NCI-H748 treated with DMSO at 0.1 percent for 48 hours (cell line): ENCODE data around the gene BRMS1L.
A peak's percentile ranks its signal among the peaks of the same experiment; 100 is the strongest.
"Not testable (repeated sequence)": the region's sequence is repeated elsewhere in the genome, so short reads cannot be mapped to it uniquely, and the experiment has no call there.

ENCODE experiments used
- DNase-seq: peaks from one replicate; lab custom pipeline; 2025; lab: John Stamatoyannopoulos, UW

Gene BRMS1L

GRCh38 chr14:35821564-35822411, 4.3 kb upstream of the BRMS1L start:
- peak; percentile 33 for DNase-seq

GRCh38 chr14:35822501-35822900, 3.6 kb upstream of the BRMS1L start:
- no peak for DNase-seq

DNA sequence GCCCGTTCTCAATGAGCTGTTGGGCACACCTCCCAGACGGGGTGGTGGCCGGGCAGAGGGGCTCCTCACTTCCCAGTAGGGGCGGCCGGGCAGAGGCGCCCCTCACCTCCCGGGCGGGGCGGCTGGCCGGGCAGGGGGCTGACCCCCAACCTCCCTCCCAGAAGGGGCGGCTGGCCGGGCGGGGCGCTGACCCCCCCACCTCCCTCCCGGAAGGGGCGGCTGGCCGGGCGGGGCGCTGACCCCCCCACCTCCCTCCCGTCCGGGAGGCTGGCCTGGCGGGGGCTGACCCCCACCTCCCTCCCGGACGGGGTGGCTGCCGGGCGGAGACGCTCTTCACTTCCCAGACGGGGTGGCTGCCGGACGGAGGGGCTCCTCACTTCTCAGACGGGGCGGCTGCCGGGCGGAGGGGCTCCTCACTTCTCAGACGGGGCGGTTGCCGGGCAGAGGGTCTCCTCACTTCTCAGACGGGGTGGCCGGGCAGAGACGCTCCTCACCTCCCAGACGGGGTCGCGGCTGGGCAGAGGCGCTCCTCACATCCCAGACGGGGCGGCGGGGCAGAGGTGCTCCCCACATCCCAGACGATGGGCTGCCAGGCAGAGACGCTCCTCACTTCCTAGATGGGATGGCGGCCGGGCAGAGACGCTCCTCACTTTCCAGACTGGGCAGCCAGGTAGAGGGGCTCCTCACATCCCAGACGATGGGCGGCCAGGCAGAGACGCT, 1.5 kb upstream of the BRMS1L start:
- DNase-seq = not testable (repeated sequence)

- DNase-seq = no peak
These were observed 245 bp upstream of the BRMS1L start for GRCh38 chr14:35825968-35826217.

DNA sequence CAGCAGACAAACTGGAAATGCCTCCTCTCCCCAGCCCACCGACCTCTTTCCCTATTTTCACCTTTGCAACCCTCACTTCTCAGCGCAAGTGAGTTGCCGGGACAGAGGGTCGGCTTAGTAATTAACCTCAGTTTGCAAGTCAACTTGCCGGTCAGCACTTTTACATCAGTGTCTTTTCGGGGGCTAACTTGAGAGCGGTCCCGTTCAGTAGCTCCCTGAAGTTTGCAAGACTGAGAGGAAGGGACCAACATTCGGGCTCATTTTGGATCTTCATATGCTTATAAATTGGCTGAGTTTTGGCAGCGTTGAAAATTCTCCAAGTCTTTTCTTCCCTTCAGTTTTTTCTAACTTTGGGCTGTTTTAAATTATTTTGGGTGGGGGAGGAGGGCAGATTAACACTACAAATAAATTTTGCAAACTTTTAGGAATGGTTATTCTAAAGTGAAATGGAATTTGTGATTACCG, 846 bp downstream of the BRMS1L start:
- no peak for DNase-seq

DNA sequence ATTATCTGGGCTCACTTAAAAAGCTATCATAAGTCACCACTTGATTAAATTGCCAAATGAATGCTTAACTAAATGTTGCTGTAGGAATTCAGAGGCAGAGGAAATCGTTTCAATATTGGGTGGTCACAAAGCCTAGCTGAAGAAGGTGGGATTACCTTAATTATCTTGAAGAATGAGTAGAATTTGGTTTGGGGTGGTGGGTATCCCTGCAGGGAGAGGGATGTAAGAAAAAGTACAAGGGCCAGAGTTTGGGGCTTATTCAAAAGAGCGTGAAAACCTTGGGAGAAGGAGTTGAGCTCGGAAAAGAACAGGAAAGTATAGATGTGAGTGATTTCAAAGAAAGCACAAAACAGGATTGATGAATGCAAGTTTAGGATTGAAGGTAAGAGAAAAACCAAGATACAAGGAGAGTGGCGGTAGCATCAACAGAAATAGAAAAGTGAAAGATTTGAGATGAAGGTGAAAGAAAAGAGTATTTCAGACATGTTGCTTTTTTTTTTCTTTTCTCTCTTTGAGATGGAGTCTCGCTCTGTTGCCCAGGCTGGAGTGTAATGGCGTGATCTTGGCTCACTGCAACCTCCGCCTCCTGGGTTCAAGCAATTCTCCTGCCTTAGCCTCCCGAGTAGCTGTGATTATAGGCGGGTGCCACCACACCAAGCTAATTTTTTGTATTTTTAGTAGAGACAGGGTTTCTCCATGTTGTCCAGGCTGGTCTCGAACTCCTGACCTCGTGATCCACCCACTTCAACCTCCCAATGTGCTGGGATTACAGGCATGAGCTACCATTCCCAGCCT, 1.7 kb downstream of the BRMS1L start:
- no peak for DNase-seq

GRCh38 chr14:35829449-35829848, 3.3 kb downstream of the BRMS1L start:
- no peak for DNase-seq

DNA sequence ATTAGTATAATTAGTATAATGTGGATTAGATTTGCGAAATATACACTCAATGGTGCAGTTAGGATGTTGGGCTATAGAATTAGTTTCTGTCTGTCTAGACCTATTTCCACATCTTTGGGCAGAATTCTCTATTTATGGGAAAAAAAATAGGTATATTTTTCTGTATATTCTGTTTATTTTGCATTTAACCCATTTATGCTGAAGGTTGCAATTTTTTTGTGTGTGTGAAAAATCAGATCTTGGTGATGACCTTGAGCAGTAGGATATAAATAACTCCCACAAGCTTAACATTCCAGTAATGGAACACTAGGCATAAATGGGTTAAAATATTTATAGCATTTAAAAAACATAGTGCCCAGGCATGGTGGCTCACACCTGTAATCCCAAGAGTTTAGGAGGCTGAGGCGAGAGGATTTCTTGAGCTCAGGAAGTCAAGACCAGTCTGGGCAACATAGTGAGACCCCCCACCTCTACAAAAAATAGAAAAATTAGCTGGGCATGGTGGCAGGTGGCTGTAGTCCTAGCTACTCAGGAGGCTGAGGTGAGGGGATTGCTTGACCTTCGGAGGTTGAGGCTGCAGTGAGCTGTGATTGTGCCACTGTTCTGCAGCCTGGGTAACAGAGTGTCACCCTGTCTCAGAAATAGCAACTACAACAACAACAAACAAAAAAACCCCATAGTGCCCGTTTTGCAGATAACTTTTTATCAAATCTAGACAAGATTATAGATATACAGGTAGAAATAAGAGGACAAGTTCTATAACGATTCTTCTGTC, 9.3 kb downstream of the BRMS1L start:
- no peak for DNase-seq

DNA sequence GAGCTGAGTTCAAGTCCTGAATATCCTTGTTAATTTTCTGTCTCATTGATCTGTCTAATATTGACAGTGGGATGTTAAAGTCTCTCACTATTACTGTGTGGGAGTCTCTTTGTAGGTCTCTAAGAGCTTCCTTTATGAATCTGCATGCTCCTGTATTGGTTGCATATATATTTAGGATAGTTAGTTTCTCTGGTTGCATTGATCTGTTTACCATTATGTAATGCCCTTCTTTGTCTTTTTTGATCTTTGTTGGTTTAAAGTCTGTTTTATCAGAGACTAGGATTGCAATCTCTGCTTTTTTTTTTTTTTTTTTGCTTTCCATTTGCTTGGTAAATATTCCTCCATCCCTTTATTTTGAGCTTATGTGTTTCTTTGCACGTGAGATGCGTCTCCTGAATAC, 15.6 kb downstream of the BRMS1L start:
- not testable (repeated sequence) for DNase-seq

DNA sequence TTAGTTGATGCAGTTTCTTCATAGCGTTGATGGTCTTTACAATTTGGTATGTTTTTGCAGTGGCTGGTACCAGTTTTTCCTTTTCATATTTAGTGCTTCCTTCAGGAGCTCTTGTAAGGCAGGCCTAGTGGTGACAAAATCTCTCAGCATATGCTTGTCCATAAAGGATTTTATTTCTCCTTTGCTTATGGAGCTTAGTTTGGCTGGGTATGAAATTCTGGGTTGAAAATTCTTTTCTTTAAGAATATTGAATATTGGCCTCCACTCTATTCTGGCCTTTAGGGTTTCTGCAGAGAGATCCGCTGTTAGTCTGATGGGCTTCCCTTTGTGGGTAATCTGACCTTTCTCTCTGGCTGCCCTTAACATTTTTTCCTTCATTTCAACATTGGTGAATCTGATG, 16.1 kb downstream of the BRMS1L start:
- not testable (repeated sequence) for DNase-seq

GRCh38 chr14:35844494-35844893, 18.4 kb downstream of the BRMS1L start:
- no peak for DNase-seq

DNA sequence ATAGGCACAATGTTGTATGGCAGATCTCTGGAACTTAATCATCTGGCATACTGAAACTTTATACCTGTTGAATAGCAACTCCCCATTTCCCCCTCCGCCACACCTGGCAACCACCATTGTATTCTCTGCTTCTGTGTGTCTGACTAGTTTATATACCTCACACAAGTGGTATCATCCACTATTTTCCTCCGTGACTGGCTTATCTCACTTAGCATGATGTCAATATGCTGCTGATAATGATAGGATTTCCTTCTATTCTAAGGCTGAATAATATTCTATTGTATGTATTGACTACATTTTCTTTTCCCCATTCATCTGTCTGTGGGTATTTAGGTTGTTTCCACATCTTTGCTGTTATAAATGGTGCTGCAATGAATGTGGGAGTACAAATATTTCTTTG, 21.5 kb downstream of the BRMS1L start:
- DNase-seq = peak; percentile 9

- no peak for DNase-seq
These were observed 23.0 kb downstream of the BRMS1L start for GRCh38 chr14:35849122-35849521.

- DNase-seq = no peak
These were observed 25.7 kb downstream of the BRMS1L start for GRCh38 chr14:35851823-35852222.

- no peak for DNase-seq
These were observed 27.1 kb downstream of the BRMS1L start for GRCh38 chr14:35853225-35853624.

- DNase-seq = no peak
These were observed 28.6 kb downstream of the BRMS1L start for GRCh38 chr14:35854696-35855270.

DNA sequence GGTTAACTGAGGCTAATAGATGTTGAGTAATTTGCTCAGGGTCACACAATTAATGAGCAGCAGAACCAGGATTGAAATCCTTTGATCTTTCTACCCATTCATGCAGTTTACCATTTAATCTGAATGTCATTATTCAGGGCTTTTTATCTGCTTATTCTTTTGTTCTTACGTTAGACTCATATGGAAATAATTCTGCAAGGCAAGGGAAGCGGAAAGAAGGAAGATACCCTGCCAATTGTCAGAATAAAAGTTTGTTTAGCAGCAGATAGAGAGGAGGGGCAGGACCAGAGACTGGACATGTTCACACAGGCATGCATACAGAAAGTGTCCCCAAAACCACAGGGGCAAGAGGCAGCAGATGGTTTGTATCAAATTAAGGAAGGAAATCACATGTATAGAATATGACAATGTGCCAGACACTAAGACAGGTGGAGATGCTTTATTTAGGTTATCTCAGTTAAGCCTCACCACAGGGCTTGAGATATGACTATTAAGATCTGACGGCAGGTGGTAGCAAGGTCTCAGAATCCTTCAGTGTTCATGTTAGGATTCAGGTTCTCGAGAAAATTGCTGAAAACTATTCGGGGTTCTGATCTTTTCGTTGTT, 29.8 kb downstream of the BRMS1L start:
- no peak for DNase-seq

- no peak for DNase-seq
These were observed 32.5 kb downstream of the BRMS1L start for GRCh38 chr14:35858521-35859209.

- DNase-seq = no peak
These were observed 35.2 kb downstream of the BRMS1L start for GRCh38 chr14:35861204-35861868.
